ENCODE data around the gene SERAC1.
"Not testable (repeated sequence)": the region's sequence is repeated elsewhere in the genome, so short reads cannot be mapped to it uniquely, and the experiment has no call there.

Gene SERAC1

DNA sequence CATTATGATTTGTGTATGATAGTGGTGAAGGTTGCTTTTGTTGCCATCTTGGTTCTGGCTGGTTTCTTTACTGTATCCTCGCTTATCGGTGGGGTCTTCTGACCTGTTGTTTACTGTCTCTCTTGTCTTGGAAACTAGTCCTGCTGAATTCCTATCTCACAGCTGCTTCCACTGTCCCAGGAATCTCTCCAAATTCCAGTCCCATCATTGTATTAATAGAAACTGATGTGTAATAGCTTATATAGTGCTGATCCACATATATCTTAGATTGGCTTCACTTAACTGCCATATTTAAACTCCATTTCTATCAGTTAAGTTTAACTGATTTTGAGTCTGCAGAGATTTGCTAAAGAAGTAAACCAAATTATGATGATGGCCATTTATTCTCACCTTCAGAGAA is 6.0 kb upstream of the SERAC1 start:
- no peak for DNase-seq

- DNase-seq: no peak
Observed at GRCh38 chr6:158172001-158172400, 3.9 kb upstream of the SERAC1 start.

- no peak for DNase-seq
Observed at GRCh38 chr6:158170656-158171081, 2.6 kb upstream of the SERAC1 start.

DNA sequence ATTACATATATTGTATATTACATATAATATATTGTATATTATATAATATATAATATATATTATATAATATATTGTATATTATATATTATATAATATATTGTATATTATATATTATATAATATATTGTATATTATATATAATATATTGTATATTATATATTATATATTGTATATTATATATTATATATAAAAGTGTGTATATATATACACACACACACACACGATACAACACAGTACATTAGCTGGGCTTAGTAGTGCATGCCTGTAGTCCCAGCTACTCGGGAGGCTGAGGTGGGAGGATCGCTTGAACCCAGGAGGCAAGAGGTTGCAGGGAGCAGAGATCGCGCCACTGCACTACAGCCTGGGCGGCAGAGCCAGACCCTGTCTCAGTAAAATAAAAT is 1.6 kb upstream of the SERAC1 start:
- not testable (repeated sequence) for DNase-seq

DNA sequence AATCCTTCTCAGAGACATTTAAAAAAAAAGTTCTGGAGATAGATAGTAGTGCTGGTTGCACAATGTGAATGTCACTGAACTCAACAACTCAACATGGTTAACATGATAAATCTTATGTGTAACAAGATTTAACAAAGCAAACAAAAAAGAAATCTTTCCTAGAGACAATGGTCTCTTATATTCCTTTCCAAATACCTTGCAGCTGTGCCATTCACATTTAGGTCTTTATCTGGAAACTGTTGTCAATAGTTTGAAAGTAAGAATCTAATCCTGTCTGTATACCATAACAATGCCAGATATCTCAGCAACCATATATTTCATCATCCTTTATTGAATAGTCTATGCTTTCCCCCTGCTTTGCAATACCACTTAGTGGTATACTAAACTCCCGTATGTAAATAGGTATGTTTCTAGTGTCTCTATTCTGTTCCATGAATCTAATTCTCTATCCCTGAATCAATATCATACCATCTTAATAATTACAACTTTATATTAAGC is 2.1 kb downstream of the SERAC1 start:
- no peak for DNase-seq

DNA sequence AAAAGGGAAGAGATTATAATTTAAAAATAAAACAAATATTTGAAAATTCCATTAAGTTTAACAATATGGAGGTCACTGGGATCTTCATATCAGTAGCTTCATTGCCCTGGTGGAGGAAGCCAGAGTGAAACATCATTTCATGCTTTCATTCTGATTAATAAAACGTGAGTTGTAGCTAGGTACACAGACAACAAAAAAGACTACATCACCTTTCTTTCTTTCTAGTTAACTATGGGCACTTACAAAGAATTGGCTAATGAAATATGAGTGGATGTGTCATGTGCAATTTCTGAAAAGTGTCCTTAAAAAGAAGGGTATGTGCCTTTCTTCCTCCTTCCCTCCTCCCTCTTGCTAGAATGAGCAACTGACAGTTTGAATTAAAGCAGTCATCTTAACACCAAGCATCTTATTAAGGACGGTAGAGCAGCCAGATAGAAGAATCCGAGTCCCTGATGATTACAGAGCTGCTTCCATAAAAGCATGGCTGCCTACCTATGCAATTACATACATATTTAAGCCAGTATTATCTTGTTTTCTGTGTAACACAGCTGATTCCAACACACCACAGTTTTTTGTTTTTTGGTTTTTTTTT is 3.4 kb downstream of the SERAC1 start:
- DNase-seq: no peak

- DNase-seq: no peak
Observed at GRCh38 chr6:158161566-158162254, 6.4 kb downstream of the SERAC1 start.

DNA sequence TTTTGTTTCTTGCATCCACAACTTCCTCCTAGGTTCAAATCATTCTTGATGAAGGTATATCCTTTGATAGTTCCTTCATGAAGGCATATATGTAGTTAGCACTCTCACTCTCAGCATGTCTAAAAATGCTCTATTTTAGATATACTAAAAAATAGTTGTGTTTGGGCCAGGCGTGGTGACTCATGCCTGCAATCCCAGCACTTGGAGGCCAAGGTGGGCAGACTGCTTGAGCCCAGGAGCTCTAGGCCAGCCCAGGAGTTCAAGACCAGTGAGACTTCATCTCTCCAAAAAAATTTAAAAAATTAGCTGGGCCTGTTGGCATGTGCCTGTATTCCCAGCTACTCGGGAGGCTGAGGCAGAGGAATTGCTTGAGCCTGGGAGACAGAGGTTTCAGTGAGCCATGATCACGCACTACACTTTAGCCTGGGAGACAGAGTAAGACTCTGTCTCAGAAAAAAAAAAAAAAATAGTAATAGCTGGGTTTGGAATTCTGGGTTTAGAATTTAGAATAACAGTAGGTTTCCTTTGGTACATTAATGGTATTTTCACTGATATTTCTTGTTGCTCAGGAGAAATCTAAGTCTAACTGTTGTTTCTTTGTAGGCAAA is 7.0 kb downstream of the SERAC1 start:
- DNase-seq: no peak

GRCh38 chr6:158158748-158159147 is 9.3 kb downstream of the SERAC1 start:
- DNase-seq: no peak

- no peak for DNase-seq
Observed at GRCh38 chr6:158158123-158158522, 9.9 kb downstream of the SERAC1 start.

DNA sequence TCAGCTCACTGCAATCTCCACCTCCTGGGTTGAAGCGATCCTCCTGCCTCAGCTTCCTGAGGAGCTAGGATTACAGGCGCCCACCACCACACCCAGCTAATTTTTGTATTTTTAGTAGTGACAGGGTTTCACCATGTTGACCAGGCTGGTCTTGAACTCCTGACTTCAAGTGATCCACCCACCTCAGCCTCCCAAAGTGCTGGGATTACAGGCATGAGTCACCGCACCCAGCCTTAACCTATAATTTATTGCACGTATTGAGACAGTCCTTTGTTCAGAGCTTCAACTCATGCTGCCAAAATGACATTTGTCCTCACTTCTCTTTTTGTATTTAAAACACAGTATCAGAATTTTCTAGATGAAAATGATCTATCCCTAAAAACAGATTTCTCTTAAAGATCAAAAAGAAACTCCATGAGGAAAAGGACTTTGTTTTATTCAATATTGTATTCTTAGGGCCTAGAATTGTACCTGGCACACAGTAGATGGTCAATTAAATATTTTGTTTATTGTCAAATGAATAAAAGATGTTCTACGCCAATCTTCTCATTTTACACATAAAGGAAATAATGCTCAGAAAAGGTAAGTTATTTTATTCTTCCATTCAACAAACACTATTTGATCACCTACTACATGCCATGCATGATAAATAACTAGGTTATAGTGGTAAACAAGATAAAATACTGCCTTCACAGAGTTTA is 10.8 kb downstream of the SERAC1 start:
- no peak for DNase-seq

GRCh38 chr6:158154816-158155215 is 13.2 kb downstream of the SERAC1 start:
- no peak for DNase-seq

DNA sequence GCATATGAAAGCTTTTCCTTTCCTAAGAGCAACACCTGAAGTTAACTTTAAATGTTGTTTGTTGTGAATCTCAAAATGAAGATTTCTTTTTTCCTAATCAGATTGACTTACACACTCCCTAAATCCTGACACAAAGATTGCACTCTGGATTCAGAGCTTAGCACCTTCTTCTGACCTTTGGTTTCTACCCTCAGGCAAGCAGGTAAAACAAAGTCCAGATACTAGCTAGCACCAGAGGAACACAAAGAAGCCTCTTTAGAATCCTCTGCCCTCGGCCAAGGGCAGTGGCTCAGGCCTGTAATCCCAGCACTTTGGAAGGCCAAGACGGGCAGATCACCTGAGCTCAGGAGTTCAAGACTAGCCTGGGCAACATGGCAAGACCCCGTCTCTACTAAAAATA is 14.5 kb downstream of the SERAC1 start:
- no peak for DNase-seq

GRCh38 chr6:158152659-158153058 is 15.4 kb downstream of the SERAC1 start:
- DNase-seq: no peak

DNA sequence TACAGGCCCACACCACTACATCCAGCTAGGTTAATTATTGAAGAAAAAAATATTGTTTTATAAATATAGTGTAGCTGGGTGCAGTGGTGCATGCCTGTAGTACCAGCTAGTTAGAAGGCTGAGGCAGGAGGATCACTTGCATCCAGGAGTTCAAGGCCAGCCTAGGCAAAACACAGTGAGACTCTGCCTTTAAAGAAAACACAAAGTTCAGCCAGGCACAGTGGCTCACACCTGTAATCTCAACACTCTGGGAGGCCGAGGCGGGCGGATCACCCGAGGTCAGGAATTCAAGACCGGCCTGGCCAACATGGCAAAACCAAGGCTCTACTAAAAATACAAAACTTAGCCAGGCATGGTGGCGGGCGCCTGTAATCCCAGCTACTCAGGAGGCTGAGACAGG is 16.0 kb downstream of the SERAC1 start:
- DNase-seq: not testable (repeated sequence)

DNA sequence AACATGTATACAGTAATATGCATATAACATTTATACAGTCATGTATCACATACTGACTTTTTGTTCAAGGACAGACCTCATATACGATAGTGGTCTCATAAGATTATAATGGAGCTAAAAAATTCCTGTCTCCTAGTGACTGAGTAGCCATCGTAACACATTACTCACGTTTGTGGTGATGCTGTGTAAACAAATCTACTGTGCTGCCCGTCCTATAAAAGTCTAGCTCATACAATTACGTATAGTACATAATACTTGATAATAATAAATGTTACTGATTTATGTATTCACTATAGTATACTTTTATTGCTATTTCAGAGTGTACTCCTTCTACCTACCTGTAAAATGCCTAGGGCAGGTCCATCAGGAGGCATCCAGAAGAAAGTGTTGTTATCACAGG is 17.4 kb downstream of the SERAC1 start:
- DNase-seq: no peak

GRCh38 chr6:158149641-158150040 is 18.4 kb downstream of the SERAC1 start:
- DNase-seq: no peak

- DNase-seq: no peak
Observed at GRCh38 chr6:158143700-158144099, 24.4 kb downstream of the SERAC1 start.

GRCh38 chr6:158142789-158143188 is 25.3 kb downstream of the SERAC1 start:
- no peak for DNase-seq

- DNase-seq: no peak
Observed at GRCh38 chr6:158131926-158132325, 36.1 kb downstream of the SERAC1 start.

- no peak for DNase-seq
Observed at GRCh38 chr6:158125271-158125670, 42.8 kb downstream of the SERAC1 start.

- no peak for DNase-seq
Observed at GRCh38 chr6:158124288-158124687, 43.8 kb downstream of the SERAC1 start.

GRCh38 chr6:158122048-158122447 is 46.0 kb downstream of the SERAC1 start:
- no peak for DNase-seq

GRCh38 chr6:158121335-158121734 is 46.7 kb downstream of the SERAC1 start:
- DNase-seq: no peak

Data from NCI-H1436 (cell line).